Activated gamma-delta T cell treated with Interleukin-2 at 50 U/mL for 16 hours (primary cell): ENCODE measurements around the gene PHLPP1.
"Not testable (repeated sequence)": the region's sequence is repeated elsewhere in the genome, so short reads cannot be mapped to it uniquely, and the experiment has no call there.

ENCODE experiments used
- DNase-seq: peaks from one replicate; pipeline ENCODE4 v3.0.0-alpha.2; 2020

Gene PHLPP1

GRCh38 chr18:62899534-62899933, 184.2 kb downstream of the PHLPP1 start:
- DNase-seq, result no peak

- DNase-seq, result no peak
Measured at GRCh38 chr18:62900132-62900883, 185.0 kb downstream of the PHLPP1 start.

GRCh38 chr18:62902776-62903175, 187.4 kb downstream of the PHLPP1 start:
- no peak for DNase-seq

GRCh38 chr18:62904396-62905285, 189.3 kb downstream of the PHLPP1 start:
- no peak for DNase-seq

GRCh38 chr18:62912885-62913284, 197.5 kb downstream of the PHLPP1 start:
- no peak for DNase-seq

- DNase-seq, result not testable (repeated sequence)
Measured at GRCh38 chr18:62913824-62914223, 198.5 kb downstream of the PHLPP1 start.

- DNase-seq, result no peak
Measured at GRCh38 chr18:62914871-62915392, 199.6 kb downstream of the PHLPP1 start.

- DNase-seq, result no peak
Measured at GRCh38 chr18:62918361-62918760, 203.0 kb downstream of the PHLPP1 start.

- DNase-seq, result no peak
Measured at GRCh38 chr18:62919109-62919838, 203.9 kb downstream of the PHLPP1 start.

- DNase-seq, result no peak
Measured at GRCh38 chr18:62925031-62925688, 209.8 kb downstream of the PHLPP1 start.

- DNase-seq, result no peak
Measured at GRCh38 chr18:62928326-62928725, 213.0 kb downstream of the PHLPP1 start.

- no peak for DNase-seq
Measured at GRCh38 chr18:62933261-62933887, 218.0 kb downstream of the PHLPP1 start.

GRCh38 chr18:62935994-62936393, 220.7 kb downstream of the PHLPP1 start:
- DNase-seq, result no peak

GRCh38 chr18:62937065-62937464, 221.7 kb downstream of the PHLPP1 start:
- DNase-seq, result no peak

- DNase-seq, result no peak
Measured at GRCh38 chr18:62938006-62938405, 222.7 kb downstream of the PHLPP1 start.

- no peak for DNase-seq
Measured at GRCh38 chr18:62938487-62938886, 223.1 kb downstream of the PHLPP1 start.

GRCh38 chr18:62939433-62939832, 224.1 kb downstream of the PHLPP1 start:
- DNase-seq, result no peak

GRCh38 chr18:62939926-62940325, 224.6 kb downstream of the PHLPP1 start:
- no peak for DNase-seq

- no peak for DNase-seq
Measured at GRCh38 chr18:62942578-62942977, 227.2 kb downstream of the PHLPP1 start.

GRCh38 chr18:62944454-62944853, 229.1 kb downstream of the PHLPP1 start:
- no peak for DNase-seq

GRCh38 chr18:62948788-62949187, 233.4 kb downstream of the PHLPP1 start:
- DNase-seq, result no peak

- DNase-seq, result no peak
Measured at GRCh38 chr18:62950246-62950645, 234.9 kb downstream of the PHLPP1 start.
